Cardiac fibroblast (primary cell): ENCODE measurements around the gene RHOA.
"Not testable (repeated sequence)": the region's sequence is repeated elsewhere in the genome, so short reads cannot be mapped to it uniquely, and the experiment has no call there.

Source experiments
- DNase-seq, 2 donors: peaks; one replicate each; pipeline versions ENCODE4 v3.0.0 to v3.0.0-alpha.2; 2010; ENCODE audit warnings: low read depth in 2 of 2
- H3K4me3 ChIP-seq, 2 donors: replicated peaks in 1 of 2; 1 replicate in 1 of 2; 2 replicates in 1 of 2; pipeline ENCODE4 v1.5.1; 2011; ENCODE audit warnings: low read depth in 2 of 2, low read length in 2 of 2, mild to moderate bottlenecking in 2 of 2, moderate library complexity in 1 of 2
- CTCF ChIP-seq: IDR thresholded peaks from one replicate; pipeline ENCODE4 v1.5.1; 2011; ENCODE audit warnings: low read depth, mild to moderate bottlenecking, low read length, inconsistent platforms

RHOA gene

GRCh38 chr3:49403891-49404290 is 7.9 kb downstream of the RHOA start:
- no peak for TF ChIP-seq CTCF
- H3K4me3 ChIP-seq = no peak overlapping the region
- no peak for DNase-seq

GRCh38 chr3:49401766-49402165 is 10.0 kb downstream of the RHOA start:
- no peak for DNase-seq
- no peak for TF ChIP-seq CTCF
- H3K4me3 ChIP-seq = no peak overlapping the region

- DNase-seq = no peak
- no peak for TF ChIP-seq CTCF
- no peak overlapping the region for H3K4me3 ChIP-seq
These were observed 12.3 kb downstream of the RHOA start for GRCh38 chr3:49399461-49399860.

GRCh38 chr3:49397470-49397869 is 14.3 kb downstream of the RHOA start:
- TF ChIP-seq CTCF = no peak
- DNase-seq = peak; percentile 62 to 71
- no peak overlapping the region for H3K4me3 ChIP-seq

- DNase-seq, H3K4me3 ChIP-seq: not testable (repeated sequence)
These were observed 20.5 kb downstream of the RHOA start for GRCh38 chr3:49391310-49391709.

- H3K4me3 ChIP-seq = no peak overlapping the region
- no peak for DNase-seq
- no peak for TF ChIP-seq CTCF
These were observed 22.5 kb downstream of the RHOA start for GRCh38 chr3:49389297-49389696.

- H3K4me3 ChIP-seq = no peak overlapping the region
- no peak for DNase-seq
- TF ChIP-seq CTCF = no peak
These were observed 23.4 kb downstream of the RHOA start for GRCh38 chr3:49388289-49388820.
